Stimulated activated CD4-positive, alpha-beta T cell treated with anti-CD3 and anti-CD28 coated beads, Interleukin-4, amount 100 ng/mL, for 48 hours (primary cell): ENCODE results near the gene TC2N.
"Not testable (repeated sequence)": the region's sequence is repeated elsewhere in the genome, so short reads cannot be mapped to it uniquely, and the experiment has no call there.

Source experiments
- DNase-seq, 2 donors: peaks; one replicate each; pipeline ENCODE4 v3.0.0-alpha.2; 2020; ENCODE audit warnings: low read depth in 2 of 2

The TC2N gene

DNA sequence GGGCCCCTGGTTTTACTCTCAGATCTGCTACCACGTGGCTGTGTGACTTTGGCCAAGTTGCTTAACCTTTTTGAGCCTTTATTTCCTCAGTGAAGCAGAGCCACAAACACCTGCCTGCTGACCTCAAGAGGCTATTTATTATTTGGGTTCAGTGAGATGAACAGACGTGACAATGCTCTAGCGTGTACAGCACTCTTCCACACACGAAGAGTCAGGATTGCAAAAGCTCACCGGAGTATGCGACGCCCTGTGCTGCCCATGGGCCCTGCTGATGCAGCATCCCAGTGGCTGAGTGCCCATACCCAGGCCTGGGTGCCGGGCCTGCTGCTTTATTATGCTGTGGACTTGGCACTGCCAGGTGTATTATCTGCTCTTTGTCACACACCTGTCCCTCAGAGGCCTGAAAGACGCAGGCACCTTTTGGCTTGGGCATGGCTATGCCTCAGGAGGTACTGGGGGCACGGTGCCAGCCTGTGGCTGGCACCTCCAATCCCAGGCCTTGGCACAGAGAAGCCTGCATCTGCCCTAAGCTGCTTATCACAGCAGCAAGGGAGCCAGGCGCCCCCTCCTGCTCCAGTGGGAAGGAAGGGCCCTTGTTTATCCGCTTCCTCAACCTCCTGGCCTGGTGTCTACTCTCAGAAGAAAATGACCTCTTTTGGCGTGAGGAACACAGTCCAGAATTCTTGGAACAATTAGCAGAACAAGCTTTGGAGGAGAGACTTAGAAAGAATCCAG lies 22.3 kb upstream of the TC2N start:
- DNase-seq: no peak

DNA sequence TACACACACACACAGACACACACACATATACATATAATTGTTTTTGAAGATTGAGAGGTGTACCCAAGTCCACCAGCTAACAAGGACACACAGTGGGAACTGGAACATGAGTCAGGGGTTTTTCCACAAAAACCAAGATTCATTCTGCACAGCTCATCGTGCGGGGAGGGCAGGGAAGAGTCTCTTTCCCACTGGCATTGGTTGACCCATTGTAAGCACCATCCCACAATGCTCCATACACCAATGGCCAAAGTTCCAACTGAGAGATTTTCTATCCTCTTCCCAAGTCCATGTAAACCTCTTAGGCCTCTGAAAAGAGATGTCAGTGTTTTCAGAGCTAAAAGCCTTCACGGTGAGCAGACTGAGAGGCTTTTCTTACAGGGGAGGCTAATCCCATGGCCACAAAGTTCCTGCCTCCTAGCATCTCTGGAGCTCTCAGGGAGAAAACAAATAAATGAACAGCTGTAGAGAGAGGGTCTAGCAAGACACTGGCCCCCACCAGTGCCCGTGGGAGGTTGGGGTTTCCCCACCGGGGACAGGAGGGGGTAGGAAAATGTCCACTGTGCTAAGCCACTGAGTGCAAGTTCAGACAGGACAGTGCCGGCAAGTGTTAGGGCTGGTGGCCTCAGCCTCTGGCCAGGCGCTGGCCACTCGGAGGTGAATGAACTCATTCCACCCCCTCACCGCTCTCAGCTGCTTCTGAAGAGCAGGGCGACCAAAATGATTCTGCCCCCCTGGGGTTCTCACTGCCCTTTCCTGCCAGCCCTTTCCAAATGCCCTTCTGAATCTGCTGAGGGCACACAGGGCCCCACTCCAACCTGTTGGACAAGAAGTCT lies 21.5 kb upstream of the TC2N start:
- DNase-seq: no peak

DNA sequence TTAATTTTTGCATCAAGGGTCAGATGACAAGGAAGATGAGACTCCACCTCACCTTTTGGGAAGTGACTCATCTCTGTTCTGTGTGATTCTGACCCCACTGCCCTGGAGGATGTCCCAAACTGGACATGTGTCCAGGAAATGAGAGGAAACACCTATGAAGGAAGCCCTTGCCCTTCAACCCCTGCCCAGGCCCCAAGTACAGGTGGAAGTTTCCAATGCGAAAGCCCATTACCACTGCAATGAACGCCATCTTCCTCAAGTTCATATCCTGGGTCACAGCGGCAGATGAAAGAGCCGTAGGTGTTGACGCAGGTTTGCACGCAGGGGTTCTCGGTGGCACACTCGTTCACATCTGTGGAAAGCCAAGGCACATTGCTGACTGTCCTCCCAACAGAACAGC lies 19.6 kb upstream of the TC2N start:
- DNase-seq: no peak

DNA sequence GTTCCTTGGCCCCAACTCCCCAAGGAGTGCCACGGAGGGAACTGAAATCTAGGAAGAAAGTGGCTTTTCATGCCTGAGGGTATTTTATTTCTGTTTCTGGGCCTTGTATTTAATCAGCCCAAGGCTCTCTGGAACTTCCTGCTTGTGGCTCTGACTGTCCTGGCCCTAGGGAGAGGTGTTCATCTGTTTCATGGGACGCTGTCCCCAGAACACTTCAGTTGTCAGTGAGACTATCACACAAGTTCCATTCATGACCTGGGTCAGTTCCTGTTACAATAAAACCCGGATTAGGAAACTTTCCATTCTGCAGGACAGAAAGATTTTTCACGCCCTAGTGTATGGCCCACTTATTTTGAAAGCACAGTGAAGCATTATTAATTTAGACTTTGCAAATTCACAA lies 18.5 kb upstream of the TC2N start:
- no peak for DNase-seq

DNA sequence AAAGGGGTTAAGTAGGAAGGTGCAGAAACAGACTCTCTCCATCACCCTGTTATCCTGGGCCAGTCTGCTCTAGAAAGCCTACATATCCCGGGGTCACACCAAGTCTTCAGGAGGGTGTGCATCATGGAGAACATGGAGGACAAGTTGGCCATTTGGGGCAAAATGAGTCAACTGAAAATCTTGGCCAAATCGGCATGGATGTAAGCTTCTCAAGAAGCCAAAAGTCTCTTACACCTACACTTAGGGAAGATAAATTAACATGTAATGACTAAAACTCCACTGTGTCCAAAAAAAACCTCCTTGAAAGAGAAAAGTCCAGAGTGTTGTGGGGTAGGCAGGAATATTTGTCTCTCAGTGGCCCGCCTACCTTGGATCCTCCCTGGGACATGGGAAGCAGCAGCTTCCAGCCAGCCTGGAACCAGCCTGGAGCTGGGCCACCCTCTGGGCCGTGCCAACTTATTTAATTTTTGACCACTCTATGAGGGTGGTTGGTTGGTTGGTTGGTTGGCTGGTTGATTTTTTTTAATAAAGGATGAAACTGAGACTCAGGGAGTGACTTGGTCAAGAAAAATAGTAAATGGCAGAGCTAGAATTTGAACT lies 17.9 kb upstream of the TC2N start:
- DNase-seq: no peak

DNA sequence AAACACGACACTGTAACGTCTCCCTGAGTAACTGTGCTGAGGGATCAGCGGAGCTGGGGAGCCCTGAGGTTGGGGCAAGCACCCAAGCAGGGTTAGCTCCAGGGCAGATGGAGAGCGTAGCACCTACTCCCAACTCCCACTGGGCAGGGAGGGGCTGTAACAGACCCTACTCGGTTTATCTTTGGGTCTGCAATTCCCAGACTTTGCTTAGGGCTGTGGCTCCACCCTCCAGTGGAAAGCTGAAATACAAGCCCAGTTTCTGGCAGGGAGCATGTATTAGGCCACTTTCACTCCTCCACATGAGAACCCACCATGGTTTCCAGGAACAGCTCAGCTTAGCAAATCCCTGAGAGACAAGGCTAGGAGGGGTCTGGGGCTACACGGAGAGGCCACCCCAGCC lies 17.3 kb upstream of the TC2N start:
- DNase-seq: no peak

DNA sequence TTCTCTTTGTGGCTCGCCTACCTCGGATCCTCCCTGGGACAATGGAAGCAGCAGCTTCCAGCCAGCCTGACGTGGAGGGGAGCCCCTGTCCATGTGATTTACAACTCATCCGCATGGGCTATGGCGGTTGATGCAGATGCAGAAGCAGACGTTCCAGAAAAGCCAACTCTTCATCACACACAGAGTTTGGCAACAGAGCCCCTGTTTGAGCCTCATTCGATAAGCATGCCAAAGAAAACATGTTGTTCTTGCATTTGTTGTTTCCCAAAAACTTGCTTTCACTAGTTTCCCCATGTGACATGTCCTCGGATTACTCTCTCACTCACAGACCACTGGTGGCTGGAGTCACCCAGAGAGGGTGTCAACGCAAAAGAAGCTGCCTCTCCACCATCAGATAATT lies 16.4 kb upstream of the TC2N start:
- DNase-seq: no peak

DNA sequence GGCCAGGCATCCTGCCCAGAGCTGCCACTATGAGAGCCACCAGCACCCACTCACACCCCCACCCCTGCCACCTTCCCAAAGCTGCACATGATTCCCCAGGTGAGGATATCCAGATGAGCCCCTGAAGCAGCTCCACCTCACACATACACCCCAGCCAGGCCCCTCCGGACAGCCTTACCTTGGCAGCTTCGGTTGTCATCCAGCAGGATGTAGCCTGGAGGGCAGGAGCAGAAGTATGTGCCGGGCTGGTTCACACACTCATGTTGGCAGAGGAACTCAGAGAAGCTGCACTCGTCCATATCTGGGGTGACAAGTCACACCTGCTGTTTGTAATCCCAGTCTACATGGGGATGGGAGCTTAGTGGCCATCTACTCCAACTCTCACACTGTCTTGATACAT lies 15.4 kb upstream of the TC2N start:
- DNase-seq: no peak

DNA sequence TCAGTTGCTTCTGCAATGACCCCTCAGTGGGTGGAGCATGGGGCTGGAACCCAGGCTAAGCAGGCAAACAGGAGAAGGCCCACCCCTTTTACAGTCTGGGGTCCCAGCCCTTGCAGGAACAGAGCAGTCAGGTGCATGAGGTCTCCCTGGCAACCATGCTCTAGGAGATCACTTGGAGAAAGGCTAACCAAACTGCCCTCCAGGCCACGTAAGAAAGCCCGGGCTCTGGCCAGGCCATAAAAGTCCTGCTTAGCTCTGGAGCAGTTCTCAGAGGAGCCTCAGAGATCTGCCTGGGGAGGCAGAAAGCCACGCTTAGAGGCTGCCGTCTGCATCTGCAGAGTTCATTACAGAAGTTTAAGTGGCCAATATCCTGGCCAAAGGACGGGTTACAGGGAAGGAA lies 15.0 kb upstream of the TC2N start:
- DNase-seq: no peak

DNA sequence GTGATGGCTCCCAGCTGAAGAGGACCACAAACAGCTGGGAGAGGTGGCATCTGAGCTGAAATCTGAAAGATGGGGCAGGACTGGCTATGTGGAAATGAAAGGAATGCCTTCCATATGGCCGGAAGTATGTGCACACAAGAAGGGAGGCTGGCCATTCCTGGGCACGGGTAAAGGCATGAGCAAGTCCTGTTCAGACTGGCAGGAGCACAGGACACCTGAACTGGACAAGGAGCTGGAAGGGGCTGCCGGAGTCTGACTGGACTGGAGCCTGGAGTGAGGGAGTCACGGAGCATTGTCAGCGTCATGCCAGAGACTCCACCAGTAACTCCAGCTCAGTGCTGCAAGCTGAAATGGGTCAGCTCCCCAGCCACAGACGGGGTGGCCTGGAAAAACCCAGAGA lies 11.9 kb upstream of the TC2N start:
- no peak for DNase-seq

DNA sequence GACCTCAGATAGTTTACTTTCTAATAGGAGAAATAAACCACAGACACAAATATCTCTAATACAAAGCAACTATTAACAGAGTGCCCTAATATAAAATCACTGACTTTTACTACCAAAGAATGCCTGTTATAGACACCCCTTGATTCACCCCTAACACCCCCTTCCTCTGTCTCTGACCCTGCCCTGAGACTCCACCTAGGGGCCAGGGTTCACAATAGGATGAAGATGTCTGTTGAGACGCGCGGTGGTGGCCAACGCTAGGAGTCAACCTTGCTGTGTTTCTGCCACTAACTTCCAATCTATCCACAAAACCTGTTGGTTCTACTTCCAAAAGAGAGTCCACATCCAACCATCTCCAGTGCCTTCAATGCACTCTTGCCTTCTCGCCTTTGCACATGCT lies 10.9 kb upstream of the TC2N start:
- no peak for DNase-seq

DNA sequence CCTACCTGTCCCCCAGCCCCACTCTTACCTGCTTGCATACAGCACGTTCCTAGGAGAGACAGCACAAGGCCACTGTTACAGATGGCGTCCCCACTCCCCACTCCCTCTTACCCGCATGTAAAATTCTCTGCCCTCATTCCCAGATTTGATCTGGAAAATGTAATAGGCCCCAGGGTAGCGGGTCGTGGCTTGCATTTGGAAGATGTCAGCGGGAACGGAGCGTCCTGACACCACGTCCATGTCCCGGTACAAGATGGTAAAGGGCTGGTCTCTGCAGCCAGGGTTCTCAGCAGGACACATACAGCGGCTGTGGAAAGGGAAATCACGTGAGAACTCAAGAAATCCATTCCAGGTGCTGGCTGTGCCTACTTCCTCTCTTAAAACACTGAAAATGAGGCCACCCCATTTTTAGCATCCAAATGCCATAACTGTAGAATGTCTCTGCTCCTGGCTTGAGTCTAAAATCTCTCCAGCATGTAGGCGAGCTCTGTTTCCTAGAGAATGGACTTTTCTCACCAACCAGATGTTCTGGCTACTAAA lies 10.1 kb upstream of the TC2N start:
- no peak for DNase-seq

DNA sequence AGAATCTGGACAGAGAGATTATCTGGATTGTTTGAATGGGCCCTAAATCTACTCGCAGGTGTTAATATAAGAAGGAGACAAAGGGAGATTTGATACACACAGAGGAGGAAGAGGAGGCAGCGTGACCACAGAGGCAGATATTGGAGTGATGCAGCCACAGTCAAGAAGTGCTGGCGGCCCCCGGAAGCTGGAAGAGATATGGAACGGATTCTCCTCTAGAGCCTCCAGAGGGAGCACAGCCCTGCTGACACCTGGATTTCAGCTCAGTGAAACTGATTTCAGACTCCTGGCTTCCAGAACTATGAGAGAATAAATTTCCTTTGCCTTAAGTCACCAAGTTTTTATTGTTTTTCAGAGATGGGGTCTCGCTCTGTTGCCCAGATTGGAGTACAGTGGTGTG lies 9.2 kb upstream of the TC2N start:
- DNase-seq: no peak

DNA sequence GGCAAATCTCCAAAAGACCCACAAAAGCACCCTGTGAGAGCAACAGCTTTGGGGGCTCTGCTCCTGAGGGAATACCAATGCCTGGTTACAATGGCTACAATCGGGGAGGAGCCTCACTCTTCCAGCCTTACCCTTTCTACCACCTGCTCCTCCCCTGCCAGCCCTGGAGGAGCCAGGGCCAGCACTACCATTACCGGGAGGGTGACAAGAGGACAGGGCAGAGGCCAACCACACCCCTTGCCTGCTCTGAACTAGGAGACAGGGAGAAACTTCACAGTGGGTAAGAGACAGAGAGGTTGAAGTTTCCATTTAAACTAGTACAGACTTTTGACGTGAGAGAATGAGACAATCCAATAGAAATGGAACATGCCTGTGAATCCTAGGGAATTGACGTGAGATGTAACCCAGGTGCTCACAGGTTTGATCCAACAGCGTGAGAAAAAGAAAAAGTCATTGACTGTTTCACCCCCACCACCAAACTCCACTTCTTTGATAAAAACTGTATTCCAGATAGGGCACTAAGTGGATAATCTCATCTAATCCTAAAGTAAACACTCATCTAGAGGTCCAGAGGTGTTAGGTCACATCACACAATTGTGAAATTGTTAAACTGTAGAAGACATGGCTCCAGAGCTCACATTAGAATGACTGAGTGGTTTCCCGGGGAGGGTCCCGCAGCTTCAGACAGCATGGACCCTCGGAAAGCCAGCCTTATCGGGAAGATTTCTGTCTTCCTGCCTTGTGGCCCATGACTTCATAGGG lies 8.4 kb upstream of the TC2N start:
- DNase-seq: no peak

DNA sequence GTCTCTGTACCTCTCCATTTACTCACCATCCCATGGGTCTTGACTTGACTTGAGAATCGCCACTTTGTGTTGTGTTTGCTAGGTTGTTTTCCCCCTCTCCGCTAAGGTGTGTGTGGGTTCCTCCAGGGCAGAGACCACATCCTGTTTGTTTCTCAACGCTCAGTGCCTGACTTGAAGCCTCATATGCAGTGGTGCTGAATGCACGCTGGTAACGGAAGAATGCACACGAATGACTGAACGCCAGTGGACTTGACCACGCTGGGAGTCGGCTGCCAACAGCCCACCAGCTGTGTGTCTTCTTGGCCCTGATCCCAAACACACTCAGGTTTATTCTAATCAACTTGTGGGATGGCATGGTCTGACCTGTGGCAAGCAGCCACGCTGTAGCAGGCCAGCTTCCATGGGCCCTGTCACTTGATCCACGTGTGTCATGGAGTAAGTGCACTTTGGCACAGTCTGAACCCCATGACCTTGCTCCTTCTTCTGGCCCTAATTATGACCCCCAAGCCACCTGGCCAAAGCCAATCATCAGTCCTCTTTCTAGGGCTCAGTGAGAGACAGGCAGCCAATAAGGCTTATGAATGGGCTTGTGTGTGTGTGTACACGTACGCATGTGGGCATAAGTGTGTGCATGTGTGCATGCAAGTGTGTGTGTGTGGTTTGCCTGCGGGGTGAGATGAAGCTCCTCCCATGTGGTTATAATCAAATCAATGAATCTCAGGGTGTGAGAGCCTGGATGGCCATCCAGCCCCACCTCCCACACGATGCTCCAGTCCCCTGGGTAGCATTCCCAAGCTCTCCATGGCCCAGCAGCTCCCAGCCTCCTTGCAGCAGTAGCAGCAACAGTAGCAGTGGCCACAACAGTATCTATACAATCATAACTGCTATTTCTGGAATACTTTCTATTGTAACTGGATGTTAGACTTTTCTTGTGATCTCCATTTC lies 6.4 kb upstream of the TC2N start:
- peak; percentile 37 to 44 for DNase-seq

DNA sequence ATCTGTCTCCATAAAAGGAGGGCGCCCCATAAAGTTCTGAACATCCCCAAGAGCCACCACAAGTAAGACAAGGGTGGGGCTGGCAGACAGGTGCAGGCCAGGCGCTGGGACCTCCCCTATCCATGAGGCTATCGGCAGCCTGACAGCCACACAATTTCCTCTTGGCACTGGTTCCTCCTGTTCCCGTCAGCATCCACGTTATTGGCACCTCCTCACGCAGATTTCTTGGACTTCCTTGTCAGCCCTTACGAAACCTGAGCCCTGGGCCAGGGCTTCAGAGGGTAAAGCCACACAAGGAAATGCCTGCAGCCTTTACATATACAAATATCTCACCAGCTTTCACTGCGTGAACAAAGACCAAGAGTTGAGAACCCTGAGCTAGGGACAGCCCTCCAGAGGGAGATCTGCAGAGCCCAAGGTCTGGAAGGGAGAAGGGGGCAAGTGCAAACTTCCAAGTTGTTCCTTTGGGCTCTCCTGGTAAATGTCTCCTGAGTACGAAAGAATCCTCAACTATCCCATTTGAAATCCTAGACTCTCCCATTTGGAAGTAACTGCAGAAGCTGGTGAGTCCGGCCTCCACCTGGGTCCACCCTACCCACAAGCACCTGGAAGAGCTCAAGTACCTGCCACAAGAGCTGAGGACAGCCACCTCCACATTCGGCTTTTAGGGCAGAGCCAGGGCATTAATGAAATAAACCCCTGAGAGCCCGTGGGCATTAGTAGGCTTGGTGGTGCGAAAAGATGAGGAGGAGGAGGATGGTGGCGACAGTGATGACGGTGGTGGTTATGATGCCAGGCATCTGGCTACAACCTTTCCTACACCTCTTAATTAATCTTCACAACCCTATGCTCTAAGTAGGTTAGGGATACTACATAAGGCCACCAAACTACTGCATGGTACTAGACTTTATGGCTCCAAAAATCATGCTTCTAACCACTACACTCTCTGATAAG lies 5.5 kb upstream of the TC2N start:
- no peak for DNase-seq

DNA sequence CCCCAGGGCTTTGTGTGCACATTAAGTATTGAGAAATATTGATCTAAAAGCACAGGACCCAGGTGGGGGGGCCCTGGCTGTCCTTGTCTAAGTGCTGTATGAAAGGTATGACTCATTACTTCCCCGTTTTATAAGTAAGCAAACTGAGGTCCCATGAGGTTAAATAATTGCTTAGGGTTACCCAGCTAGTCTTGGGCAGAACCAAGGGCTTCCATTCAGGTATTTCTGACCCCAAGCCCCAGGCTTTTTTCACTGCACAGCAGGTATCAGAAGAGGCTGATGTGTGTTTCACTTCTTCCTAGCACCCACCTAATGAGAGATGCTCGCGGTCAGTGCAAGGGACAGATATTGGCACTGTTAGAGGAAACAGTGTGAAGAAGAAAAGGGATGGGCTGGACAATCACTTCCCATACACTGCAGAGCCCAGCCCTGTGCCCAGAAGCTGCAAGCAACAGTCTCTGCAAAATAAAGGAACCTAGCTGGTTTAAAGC lies 4.7 kb upstream of the TC2N start:
- DNase-seq: no peak

DNA sequence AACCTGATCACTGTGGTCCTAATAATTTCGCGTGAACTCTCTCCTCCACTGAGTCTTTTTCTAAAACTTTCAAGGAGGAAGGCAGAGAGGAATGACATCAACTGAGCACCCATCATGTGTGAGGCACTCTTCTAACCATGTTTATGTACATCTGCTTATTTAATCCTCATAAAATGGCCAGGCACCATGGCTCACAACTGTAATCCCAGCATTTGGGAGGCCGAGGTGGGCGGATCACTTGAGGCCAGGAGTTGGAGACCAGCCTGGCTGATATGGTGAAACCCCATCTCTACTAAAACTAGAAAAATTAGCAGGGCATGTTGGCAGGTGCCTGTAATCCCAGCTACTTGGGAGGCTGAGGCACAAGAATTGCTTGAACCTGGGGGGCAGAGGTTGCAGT lies 4.1 kb upstream of the TC2N start:
- DNase-seq: not testable (repeated sequence)

DNA sequence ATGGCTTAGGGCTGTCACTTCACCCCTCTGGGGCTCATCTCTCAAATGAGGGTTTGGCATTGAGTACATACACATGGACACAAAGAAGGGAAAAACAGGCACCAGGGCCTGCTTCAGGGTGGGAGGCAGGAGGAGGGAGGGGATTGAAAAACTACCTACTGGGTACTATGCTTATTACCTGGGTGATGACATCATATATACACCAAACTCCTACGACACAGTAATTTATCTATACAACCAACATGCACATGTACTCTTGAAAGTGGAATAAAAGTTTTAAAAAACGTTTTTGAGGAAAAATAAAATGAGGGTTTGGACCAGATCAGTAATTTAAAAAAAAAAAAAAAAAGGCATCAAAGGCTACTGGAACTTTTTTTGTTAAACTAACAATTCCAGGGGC lies 3.6 kb upstream of the TC2N start:
- no peak for DNase-seq

DNA sequence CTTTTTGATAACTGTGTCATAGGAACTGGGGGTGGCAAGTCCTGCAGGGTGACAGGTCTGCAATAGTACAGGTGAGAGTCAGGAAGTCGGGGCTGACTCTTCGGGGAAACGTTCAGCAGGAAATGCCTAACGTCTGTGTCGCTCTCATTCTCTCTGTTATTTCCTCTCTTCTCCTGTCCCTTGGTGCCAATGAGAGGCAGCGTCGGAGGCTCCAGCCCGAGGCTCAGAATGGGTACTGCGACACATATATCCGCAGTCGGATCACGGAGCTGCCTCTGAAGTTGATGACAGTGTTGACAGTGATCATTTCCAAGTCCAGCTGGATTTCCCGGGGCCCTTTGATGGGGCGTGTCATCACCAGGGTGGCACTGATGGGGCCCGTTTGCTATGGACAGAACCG lies 2.7 kb upstream of the TC2N start:
- no peak for DNase-seq
